ENCODE results near the gene TMPRSS11E.

DNA sequence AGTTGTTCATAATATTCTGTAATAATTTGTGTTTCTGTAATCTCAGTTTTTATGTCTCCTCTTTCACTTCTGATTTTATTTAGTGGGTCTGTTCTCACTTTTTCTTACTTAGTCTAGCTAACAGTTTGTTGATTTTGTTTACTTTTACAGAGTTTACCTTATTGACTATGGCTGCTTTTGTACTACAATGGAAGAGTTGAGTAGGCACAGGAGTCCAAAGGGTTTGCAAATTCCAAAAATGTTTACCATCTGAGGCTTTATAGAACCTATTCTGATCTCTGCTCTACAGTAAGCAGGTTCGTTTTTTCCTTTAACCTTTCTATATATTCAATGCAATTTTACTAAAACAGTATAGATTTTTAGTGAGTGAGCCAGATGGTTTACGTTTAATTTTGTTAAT, 73.7 kb downstream of the TMPRSS11E start:
- TF ChIP-seq EZH2 (IDR thresholded peaks at IDR 0.05; ENCODE audit: borderline replicate concordance, control insufficient read depth, low read depth, low read length) (no peak), BCL11A (IDR thresholded peaks at IDR 0.05; ENCODE audit: low read depth, low read length) (no peak), MXI1 (IDR thresholded peaks at IDR 0.05; ENCODE audit: low read depth, low read length) (no peak), EED (IDR thresholded peaks at IDR 0.05; ENCODE audit: low read depth) (no peak), FOXK2 (IDR thresholded peaks at IDR 0.05) (no peak), EGR1 (IDR thresholded peaks at IDR 0.05; ENCODE audit: borderline replicate concordance in 1 of 2, low read depth in 2 of 2, low read length in 2 of 2) (no peak)
